AML-193 (cell line): ENCODE measurements around the gene SLC37A2.
"Not testable (repeated sequence)": the region's sequence is repeated elsewhere in the genome, so short reads cannot be mapped to it uniquely, and the experiment has no call there.

Experiments used
- DNase-seq, 2 experiments: peaks; one replicate each; lab custom pipeline; 2025; lab: John Stamatoyannopoulos, UW

The SLC37A2 gene

GRCh38 chr11:125084057-125084416, 20.9 kb downstream of the SLC37A2 start:
- no peak for DNase-seq

DNA sequence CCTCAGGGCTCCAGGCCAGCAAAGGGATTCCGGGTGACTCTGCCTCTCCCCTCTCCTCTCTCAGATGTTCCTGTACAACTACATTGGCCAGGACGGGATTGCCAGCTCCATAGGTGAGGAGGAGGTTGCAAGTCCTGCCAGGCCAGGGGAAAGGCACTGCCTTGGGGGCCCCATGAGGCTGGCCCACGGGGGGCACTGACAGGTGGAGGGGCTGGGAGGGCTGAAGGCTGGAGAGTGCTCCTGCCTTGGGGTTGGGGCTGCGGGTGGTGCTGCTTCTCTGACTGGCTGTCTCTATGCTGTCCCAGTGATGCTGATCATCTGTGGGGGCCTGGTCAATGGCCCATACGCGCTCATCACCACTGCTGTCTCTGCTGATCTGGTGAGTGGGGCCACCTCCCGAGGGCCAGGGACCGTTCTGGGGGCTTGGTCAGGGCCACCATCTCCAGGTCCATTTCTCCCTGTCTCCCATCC, 21.7 kb downstream of the SLC37A2 start:
- DNase-seq, result no peak

DNA sequence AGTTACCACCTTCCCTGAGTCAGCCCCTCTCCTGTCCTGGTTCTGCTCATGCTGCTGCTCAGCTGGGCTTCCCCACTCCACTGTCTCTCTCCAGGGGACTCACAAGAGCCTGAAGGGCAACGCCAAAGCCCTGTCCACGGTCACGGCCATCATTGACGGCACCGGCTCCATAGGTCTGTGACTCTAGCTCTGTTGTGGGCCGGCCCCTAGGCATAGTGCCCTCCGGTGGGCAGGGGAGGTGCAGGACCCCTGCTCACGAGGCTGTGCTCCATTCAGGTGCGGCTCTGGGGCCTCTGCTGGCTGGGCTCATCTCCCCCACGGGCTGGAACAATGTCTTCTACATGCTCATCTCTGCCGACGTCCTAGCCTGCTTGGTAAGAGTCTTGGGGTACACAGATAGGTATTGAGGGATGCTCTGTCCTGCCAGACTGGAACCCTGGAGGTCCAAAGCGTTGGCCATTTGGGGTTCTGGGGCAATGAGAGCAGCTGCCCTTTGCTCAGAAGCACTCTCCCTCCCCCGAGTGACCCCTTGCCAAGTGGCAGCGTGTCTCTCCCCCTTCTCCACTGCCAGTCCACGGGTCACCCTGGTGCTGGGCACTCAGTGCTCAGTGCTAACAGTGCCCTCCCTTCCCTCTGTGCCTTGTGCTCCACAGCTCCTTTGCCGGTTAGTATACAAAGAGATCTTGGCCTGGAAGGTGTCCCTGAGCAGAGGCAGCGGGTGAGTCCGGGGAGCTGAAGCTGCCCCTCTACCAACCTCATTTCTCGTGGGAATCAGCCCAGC, 22.4 kb downstream of the SLC37A2 start:
- no peak for DNase-seq

DNA sequence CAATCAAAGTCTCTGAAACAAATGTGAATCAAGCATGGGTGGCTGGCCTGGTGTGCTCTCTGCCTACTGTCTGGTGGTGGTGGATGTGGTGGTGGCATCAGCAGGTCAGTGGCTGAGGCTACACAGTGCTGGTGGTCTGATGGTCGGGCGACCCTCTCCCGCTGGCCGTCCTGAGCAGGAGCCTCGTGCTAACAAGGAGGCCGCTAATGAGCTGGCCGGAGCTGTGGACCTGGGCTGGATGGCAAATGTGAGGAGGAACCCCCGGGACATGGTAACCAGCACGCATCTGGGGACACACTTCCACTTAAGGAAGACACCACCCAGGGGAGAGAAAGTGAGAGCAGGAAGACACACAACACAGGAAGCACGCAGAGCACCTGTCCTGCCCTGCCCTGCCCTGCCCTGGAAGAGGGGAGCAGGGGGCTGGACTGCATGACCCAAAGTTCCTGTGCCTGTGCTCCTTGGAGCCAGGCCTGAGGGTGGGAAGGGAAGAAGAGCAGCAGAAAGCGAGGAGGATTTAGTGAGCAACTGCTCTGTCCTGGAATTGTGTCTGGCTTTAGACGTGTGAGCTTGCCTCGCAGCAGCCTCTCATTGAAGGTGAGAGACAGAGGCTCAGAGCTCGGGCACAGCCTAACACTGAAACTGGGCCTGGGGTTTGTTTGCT, 23.7 kb downstream of the SLC37A2 start:
- DNase-seq, result no peak

DNA sequence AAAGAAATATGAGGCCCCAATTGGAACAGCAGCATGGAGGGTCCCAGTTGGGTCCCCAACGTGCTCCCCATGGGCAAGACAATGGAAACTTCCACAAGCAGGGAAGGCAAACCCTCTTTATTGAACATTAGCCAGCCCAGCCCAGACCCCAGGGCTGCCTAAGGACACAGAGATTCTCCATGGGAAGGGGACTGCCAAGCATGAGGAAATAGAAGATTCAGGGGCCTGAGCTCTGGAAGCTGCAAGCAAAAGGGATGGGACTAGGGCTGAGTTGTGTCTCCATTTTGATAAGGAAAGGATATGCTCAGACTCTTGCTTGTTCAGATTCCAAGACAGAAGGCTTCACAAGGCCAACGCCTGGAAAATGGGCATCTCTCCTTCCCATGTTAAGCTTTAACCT, 25.0 kb downstream of the SLC37A2 start:
- no peak for DNase-seq

DNA sequence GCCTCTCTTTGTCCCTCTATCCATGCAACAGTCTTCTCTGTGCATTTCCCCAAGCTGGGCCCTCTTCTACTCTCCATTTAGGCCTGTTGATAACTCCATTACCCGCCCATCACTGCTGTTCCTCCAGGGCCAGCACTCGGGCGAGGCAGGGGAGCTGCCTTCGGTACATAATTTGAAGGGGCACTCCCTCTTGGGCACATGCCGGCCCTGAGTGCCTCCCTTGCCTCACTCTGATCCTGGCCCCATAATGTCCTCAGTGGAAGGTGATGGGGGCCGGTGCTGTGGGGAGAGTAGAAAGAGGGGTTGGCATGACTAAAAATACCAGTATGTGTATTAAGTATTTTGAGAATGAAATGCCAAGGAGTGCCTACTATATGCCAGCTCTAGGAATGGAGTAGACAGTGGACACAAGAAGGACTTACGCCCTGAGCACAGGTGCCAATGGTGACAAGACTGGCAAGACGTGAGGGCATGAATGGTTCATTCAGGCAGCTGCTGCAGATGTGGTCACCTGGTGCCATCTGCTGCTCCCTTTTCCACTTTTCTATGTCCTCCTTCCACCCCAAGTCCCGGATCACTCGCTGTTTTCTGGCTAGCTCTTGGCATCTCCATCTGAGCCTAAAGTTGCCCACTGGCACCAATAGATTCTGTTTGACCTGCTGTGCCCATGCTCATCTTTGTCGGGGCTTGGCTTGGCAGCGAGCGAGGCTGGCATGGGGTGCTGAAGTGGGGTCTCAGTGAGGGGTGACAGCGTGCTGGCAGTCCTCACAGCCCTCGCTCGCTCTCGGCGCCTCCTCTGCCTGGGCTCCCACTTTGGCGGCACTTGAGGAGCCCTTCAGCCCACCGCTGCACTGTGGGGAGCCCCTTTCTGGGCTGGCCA, 25.7 kb downstream of the SLC37A2 start:
- no peak for DNase-seq

DNA sequence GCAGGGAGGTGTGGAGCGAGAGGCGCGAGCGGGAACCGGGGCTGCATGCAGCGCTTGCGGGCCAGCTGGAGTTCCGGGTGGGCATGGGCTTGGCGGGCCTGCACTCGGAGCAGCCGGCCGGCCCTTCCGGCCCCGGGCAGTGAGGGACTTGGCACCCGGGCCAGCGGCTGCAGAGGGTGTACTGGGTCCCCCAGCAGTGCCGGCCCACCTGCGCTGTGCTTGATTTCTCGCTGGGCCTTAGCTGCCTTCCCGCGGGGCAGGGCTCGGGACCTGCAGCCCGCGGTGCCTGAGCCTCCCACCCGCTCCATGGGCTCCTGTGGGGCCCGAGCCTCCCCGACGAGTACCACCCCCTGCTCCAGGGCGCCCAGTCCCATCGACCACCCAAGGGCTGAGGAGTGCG, 26.4 kb downstream of the SLC37A2 start:
- not testable (repeated sequence) for DNase-seq

- not testable (repeated sequence) for DNase-seq
Measured at GRCh38 chr11:125090151-125090550, 27.0 kb downstream of the SLC37A2 start.

DNA sequence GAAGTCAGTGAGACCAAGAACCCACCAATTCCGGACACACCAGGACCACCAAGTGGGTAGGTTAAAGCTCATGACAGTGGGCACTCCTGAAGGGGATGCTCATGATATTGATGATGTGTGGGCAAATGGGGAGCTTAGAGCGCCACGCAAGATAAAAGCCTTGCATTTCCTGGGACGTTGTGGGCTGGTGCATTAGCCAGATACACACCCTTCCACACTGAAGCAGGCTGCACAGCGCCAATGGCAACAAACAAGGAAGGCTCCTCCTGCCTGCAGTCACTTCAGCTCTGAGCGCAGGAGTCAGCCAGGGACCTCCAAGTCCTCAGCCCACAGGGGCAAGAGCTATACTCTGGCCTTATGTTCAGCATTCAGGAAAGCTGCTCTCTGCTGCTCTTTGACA, 27.7 kb downstream of the SLC37A2 start:
- no peak for DNase-seq

GRCh38 chr11:125091247-125091876, 28.3 kb downstream of the SLC37A2 start:
- peak; percentile 12 to 17 for DNase-seq

- DNase-seq, result no peak
Measured at GRCh38 chr11:125091877-125092664, 29.0 kb downstream of the SLC37A2 start.

DNA sequence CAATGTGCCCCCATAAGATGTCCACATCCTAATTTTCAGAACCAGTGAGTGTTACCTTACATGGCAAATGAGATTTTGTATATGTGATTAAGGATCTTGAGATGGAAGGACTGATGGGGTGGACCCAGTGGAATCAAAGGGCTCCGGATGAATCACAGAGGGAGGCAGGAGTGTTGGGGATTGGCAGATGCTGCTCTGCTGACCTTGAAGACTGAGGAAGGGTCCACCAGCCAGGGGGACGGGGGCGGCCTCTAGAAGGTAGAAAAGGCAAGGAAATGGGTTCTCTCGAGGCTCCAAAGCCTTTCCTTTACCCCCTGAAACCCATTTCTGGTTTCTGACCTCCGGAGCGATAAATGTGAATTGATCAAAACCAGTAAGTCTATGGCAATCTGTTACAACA, 29.6 kb downstream of the SLC37A2 start:
- no peak for DNase-seq

GRCh38 chr11:125093502-125093901, 30.4 kb downstream of the SLC37A2 start:
- DNase-seq, result no peak

DNA sequence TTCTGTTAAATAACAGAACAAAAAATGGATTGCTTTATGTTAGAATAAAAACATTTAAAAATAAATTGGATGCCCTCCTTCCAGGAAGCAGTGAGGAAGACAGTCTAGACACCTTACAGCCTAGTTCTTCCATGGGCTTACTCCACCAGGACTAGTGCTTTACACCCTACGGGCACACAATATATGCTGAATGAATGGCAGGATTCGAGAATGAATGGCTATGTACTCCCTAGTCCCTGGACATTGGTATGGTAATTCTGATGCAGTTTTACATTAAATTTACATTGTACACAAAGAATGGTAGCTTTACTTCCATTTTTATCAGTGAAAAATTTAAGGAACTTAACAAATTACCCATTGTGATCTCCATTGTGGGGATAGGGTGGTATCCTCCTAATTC, 31.6 kb downstream of the SLC37A2 start:
- no peak for DNase-seq

GRCh38 chr11:125100136-125100535, 37.0 kb downstream of the SLC37A2 start:
- DNase-seq, result no peak

- DNase-seq, result no peak
Measured at GRCh38 chr11:125101596-125101995, 38.5 kb downstream of the SLC37A2 start.

GRCh38 chr11:125102025-125102424, 38.9 kb downstream of the SLC37A2 start:
- no peak for DNase-seq

- no peak for DNase-seq
Measured at GRCh38 chr11:125102510-125102909, 39.4 kb downstream of the SLC37A2 start.

GRCh38 chr11:125105926-125106325, 42.8 kb downstream of the SLC37A2 start:
- peak in 1 of 2 experiments; percentile 9 for DNase-seq

- no peak for DNase-seq
Measured at GRCh38 chr11:125108469-125108868, 45.4 kb downstream of the SLC37A2 start.

DNA sequence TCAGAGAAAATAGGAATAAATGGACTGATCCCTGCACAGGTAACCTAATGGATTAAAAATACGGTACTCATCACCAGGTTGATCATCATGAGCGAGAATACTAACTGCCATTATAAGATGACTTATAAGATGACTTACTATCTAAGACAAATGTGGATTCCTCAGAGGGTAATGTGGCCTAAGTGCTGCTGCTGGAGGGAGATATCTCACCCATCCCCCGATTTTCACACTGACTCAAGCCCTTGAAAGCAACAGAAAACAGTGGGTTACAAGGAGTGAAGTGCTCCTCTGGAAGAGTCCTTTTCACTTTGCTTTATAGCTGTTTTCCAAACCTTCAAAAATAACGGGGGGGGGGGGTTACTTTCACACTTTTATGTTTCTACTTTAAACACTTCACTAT, 47.4 kb downstream of the SLC37A2 start:
- DNase-seq, result no peak
